GM19468 (cell line): ENCODE results near the gene HIGD2A.

Source experiments
- ATAC-seq: cut with Tn5 transposase; IDR thresholded peaks from one replicate; pipeline ENCODE4 v1.9.1; 2021; ENCODE audit warnings: mild to moderate bottlenecking, moderate library complexity, moderate number of reproducible peaks; ENCODE audit not compliant: unreplicated experiment; ENCODE audit errors: extremely low read depth

HIGD2A gene

GRCh38 chr5:176413709-176414191 lies 25.2 kb downstream of the HIGD2A start:
- no peak for ATAC-seq

GRCh38 chr5:176414704-176415103 lies 26.2 kb downstream of the HIGD2A start:
- ATAC-seq = no peak

GRCh38 chr5:176415240-176415951 lies 26.8 kb downstream of the HIGD2A start:
- ATAC-seq = no peak

GRCh38 chr5:176415952-176416924 lies 27.7 kb downstream of the HIGD2A start, which contains the start of gene CLTB:
CLTB (minus strand) TSS chr5:176416539; CDS start chr5:176416363, 176 bp downstream.
- peak; percentile 82 for ATAC-seq

GRCh38 chr5:176416965-176417364 lies 28.4 kb downstream of the HIGD2A start:
- ATAC-seq = no peak

GRCh38 chr5:176418251-176418650 lies 29.7 kb downstream of the HIGD2A start:
- ATAC-seq = no peak

- no peak for ATAC-seq
Observed at GRCh38 chr5:176420086-176420485, 31.5 kb downstream of the HIGD2A start.

GRCh38 chr5:176420972-176421544 lies 32.5 kb downstream of the HIGD2A start:
- ATAC-seq = no peak

- no peak for ATAC-seq
Observed at GRCh38 chr5:176424181-176424580, 35.6 kb downstream of the HIGD2A start.

- ATAC-seq = no peak
Observed at GRCh38 chr5:176425138-176425537, 36.6 kb downstream of the HIGD2A start.

- ATAC-seq = no peak
Observed at GRCh38 chr5:176425791-176426190, 37.2 kb downstream of the HIGD2A start.

- no peak for ATAC-seq
Observed at GRCh38 chr5:176426876-176427275, 38.3 kb downstream of the HIGD2A start.

GRCh38 chr5:176427971-176428370 lies 39.4 kb downstream of the HIGD2A start:
- no peak for ATAC-seq

GRCh38 chr5:176429972-176430371 lies 41.4 kb downstream of the HIGD2A start:
- no peak for ATAC-seq

GRCh38 chr5:176432707-176433106 lies 44.2 kb downstream of the HIGD2A start:
- no peak for ATAC-seq

- no peak for ATAC-seq
Observed at GRCh38 chr5:176436656-176437055, 48.1 kb downstream of the HIGD2A start.

GRCh38 chr5:176438959-176439757 lies 50.6 kb downstream of the HIGD2A start:
- ATAC-seq = no peak
